GM23248 (cell line): ENCODE measurements around the gene SHISAL2A.

Experiments used
- EZH2 ChIP-seq: fragments of 200-600 bp; sonication (generic); IDR thresholded peaks from 2 replicates; pipeline ENCODE4 v1.6.1; 2018; ENCODE audit warnings: antibody characterized with exemption, mild to moderate bottlenecking; ENCODE audit not compliant: insufficient read depth, poor library complexity, severe bottlenecking
- EZH2phosphoT487 ChIP-seq: fragments of 200-600 bp; sonication (generic); IDR thresholded peaks from 2 replicates; pipeline ENCODE4 v1.6.1; 2018; ENCODE audit warnings: antibody characterized with exemption, moderate library complexity, mild to moderate bottlenecking, low read depth; ENCODE audit not compliant: insufficient read depth

GRCh38 chr1:52632732-52633290 lies at the start of gene SHISAL2A:
- TF ChIP-seq EZH2: no peak
- no peak for TF ChIP-seq EZH2phosphoT487
